Colonic mucosa (tissue), 4 donors: ENCODE results near the gene SLC9A4. TPM values are rescaled to one million over a fixed set of nuclear protein-coding genes. Genes with fewer than 3 reads are reported as not detected.
"Not testable (repeated sequence)": the region's sequence is repeated elsewhere in the genome, so short reads cannot be mapped to it uniquely, and the experiment has no call there.

Experiments used
- DNase-seq: peaks from one replicate; pipeline ENCODE4 v3.0.0-alpha.2; 2020
- H3K27ac ChIP-seq: fragments of 200-600 bp; one replicate; pipeline ENCODE4 v1.8.0; 2021
- H3K27me3 ChIP-seq: fragments of 200-600 bp; one replicate; pipeline ENCODE4 v1.8.0; 2021
- H3K36me3 ChIP-seq: fragments of 200-600 bp; one replicate; pipeline ENCODE4 v1.8.0; 2021
- H3K4me1 ChIP-seq: fragments of 200-600 bp; one replicate; pipeline ENCODE4 v1.8.0; 2021; ENCODE audit warnings: mild to moderate bottlenecking
- H3K4me3 ChIP-seq: fragments of 200-600 bp; one replicate; pipeline ENCODE4 v1.8.0; 2021
- H3K9ac ChIP-seq, 2 donors: one replicate each; pipeline ENCODE4 v1.7.0; 2013; ENCODE audit warnings: control low read depth in 2 of 2, low read depth in 2 of 2, low read length in 2 of 2
- H3K9me3 ChIP-seq: fragments of 200-600 bp; one replicate; pipeline ENCODE4 v1.8.0; 2021
- CTCF ChIP-seq: fragments of 200-600 bp; IDR thresholded peaks from one replicate; pipeline ENCODE4 v1.8.0; 2022; ENCODE audit warnings: antibody characterized with exemption, mild to moderate bottlenecking
- intact Hi-C: fragments of 100-400 bp; cut with DNase I; formaldehyde crosslinking; loops from one replicate; pipeline ENCODE4 v1.14.1; 2022
- total RNA-seq, 2 donors: library from RNA; stranded (reverse); fragmentation: NEBNext Ultra II Directional in 1 of 2; extraction: Animal tissue kit (Norgen Biotek cat#: 25700) in 1 of 2; gene quantifications; one replicate each; pipeline ENCODE4 v1.2.1, GENCODE V29; 2021
- donor health status: healthy.
- donor health status: DM: no; HTN: no; CAD: no.
- donor health status: DM: no; HTN: no; CAD: no.

SLC9A4 gene
- total RNA-seq, 2 donors from 2014 or later = 0.15 TPM; not detected in 1

DNA sequence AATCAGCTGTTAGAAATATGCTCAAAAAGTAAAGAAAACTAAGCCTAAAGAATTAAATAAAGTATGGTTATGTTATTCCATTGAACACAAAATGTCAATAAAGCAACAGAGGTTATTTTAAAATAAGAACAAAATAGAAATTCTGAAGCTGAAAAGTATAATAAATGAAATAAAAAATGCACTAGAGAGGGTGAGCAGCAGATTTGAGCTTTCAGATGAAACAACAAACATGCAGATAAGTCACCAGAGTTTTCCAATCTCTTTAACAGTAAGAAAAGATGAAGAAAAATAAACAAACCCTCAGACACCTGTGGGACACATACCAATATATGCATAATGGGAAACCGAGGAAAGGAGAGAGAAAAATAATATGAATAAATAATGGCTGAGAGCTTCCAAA lies 76.0 kb downstream of the SLC9A4 start:
- no peak overlapping the region for H3K9ac ChIP-seq

GRCh38 chr2:102550151-102550550 lies 77.1 kb downstream of the SLC9A4 start:
- intact Hi-C loops = no loop called here
- Histone ChIP-seq H3K9ac (no peak overlapping the region), H3K27ac (no peak overlapping the region), H3K4me1 (no peaks in the 10 kb centered on the region), H3K9me3 (no peaks in the 10 kb centered on the region), H3K27me3 (no peaks in the 10 kb centered on the region), H3K36me3 (no peaks in the 10 kb centered on the region), H3K4me3 (no peak overlapping the region)
- TF ChIP-seq CTCF = no peak
- no peak for DNase-seq

More for the DNA sequence above, 76.0 kb downstream of the SLC9A4 start:
- H3K4me3 ChIP-seq = no peak overlapping the region
- no peaks in the 10 kb centered on the region for H3K4me1 ChIP-seq
- no peak for DNase-seq
- H3K27ac ChIP-seq = no peak overlapping the region
- H3K9me3 ChIP-seq = no peaks in the 10 kb centered on the region
- no peaks in the 10 kb centered on the region for H3K27me3 ChIP-seq
- no peaks in the 10 kb centered on the region for H3K36me3 ChIP-seq
- TF ChIP-seq CTCF = no peak
- intact Hi-C loops = no loop called here

GRCh38 chr2:102551329-102552096 lies 78.5 kb downstream of the SLC9A4 start:
- no peak for TF ChIP-seq CTCF
- Histone ChIP-seq H3K27ac (no peak overlapping the region), H3K4me3 (no peak overlapping the region), H3K9ac (no peak overlapping the region), H3K9me3 (no peaks in the 10 kb centered on the region), H3K36me3 (no peaks in the 10 kb centered on the region), H3K27me3 (no peaks in the 10 kb centered on the region), H3K4me1 (no peaks in the 10 kb centered on the region)
- DNase-seq = no peak
- intact Hi-C loops = no loop called here

DNA sequence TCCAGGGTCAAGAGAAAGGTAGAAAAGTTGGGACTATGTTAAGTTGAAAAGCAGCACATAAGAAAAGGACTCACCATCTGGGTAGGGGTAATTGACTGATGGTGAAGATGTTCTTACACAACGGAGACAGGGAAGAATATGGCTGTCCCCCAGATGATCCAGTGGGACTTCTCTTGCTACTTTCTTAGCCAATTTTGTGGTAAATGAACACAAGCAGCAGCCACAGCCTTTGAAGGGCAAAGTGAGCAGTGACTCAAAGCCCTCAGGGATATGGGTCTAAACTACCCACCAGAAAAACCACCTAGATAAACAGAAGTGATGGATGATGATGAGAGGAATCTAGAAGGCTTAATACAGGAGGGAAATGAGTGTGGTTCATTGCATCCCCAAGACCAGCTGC lies 80.6 kb downstream of the SLC9A4 start:
- H3K4me1 ChIP-seq = no peaks in the 10 kb centered on the region
- H3K36me3 ChIP-seq = no peaks in the 10 kb centered on the region
- H3K27ac ChIP-seq = no peak overlapping the region
- no peak overlapping the region for H3K4me3 ChIP-seq
- no peak for TF ChIP-seq CTCF
- intact Hi-C loops = no loop called here
- H3K9ac ChIP-seq = no peak overlapping the region
- H3K9me3 ChIP-seq = no peaks in the 10 kb centered on the region
- DNase-seq = no peak
- H3K27me3 ChIP-seq = no peaks in the 10 kb centered on the region

DNA sequence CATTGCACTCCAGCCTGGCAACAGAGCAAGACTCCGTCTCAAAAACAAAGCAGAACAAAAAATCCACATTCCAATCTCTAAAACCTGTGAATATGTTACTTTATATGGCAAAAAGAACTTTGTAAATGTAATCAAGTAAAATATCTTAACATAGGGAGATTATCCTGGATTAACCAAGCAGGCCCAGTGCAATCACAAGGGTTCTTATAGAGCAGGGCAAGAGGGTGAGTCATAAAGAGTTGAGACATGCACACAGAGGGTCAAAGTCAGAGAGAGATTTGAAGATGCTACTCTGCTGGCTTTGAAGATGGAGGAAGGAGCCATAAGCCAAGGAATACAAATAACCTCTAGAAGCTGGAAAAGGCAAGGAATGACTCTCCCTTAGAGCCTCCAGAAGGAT lies 85.4 kb downstream of the SLC9A4 start:
- no peak for TF ChIP-seq CTCF
- Histone ChIP-seq H3K27me3 (no peaks in the 10 kb centered on the region), H3K9me3 (no peaks in the 10 kb centered on the region), H3K36me3 (no peaks in the 10 kb centered on the region), H3K4me1 (no peaks in the 10 kb centered on the region), H3K4me3 (no peak overlapping the region), H3K27ac (no peak overlapping the region), H3K9ac (no peak overlapping the region)
- intact Hi-C loops = no loop called here
- DNase-seq = no peak

DNA sequence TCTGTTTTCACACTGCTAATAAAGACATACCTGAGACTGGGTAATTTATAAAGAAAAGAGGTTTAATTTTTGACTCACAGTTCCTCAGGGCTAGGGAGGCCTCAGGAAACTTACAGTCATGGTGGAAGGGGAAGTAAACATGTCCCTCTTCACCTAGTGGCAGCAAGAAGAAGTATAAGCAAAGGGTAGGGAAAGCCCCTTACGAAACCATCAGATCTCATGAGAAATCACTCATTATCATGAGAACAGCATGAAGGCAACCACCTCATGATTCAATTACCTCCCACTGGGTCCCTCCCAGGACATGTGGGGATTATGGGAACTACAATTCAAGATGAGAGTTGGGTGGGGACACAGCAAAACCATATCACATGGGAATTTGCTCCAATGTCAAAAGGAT lies 89.5 kb downstream of the SLC9A4 start:
- H3K9me3 ChIP-seq, H3K9ac ChIP-seq, DNase-seq, H3K4me3 ChIP-seq, intact Hi-C loops, H3K27me3 ChIP-seq, H3K27ac ChIP-seq, H3K36me3 ChIP-seq, H3K4me1 ChIP-seq: not testable (repeated sequence)
